Measurements from ENCODE around the gene CAMK2B.

Gene CAMK2B

DNA sequence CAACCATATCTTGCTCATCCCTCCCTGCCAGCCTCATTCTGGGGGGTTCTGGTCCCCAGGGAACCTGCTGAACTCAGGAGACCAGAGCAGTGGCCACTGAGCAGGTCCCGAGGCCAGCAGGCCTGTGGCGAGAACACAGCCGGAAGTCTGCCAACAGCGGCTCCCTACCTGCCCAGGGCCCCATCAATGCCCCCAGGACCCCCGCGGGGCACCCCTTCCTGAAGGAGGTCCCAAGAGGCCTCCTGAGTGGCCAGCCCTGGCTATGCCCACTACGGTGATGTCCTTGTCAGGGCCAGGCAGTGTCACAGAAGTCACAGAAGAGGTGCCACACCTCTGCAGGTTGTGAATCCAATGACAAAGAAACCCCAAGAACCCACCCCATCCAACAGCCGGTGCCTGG, 58.9 kb downstream of the CAMK2B start:
- Histone ChIP-seq H3K9ac (ENCODE audit: low read length) (no peak overlapping the region), H3K27me3 (ENCODE audit: control insufficient read depth in 1 of 2, insufficient read depth in 2 of 2, low read length in 2 of 2) (peaks cover 0 to 15% of the 10 kb centered on the region in 2 donors), H3K9me3 (ENCODE audit: low read length) (no peaks in the 10 kb centered on the region), H3K36me3 (ENCODE audit: insufficient read depth, low read length) (no peaks in the 10 kb centered on the region), H3K4me1 (ENCODE audit: insufficient read depth, low read length) (no peaks in the 10 kb centered on the region), H3K27ac (ENCODE audit: low read depth, low read length) (no peak overlapping the region), H3K4me3 (ENCODE audit: low read depth in 1 of 2, low read length in 2 of 2) (no peak overlapping the region)

DNA sequence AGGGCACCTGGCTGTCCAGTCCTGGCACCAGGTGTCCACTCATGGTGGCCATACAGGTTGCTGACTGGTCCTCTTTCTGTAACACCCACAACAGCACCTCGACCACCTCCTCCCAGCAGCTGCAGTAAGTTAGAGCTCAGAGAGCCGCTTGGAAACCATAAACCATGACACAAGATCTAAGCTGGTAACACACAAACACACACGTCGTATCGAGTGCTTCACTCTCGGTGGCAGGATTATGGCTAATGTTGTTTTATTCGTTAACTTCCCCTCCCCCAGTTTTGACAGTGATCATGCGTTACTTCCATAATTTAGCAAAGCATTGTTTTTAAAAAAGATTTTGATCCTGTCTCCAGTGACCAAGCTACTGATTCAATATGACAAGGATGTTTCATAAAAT, 59.7 kb downstream of the CAMK2B start:
- Histone ChIP-seq H3K9me3 (ENCODE audit: low read length) (no peaks in the 10 kb centered on the region), H3K27me3 (ENCODE audit: control insufficient read depth in 1 of 2, insufficient read depth in 2 of 2, low read length in 2 of 2) (peaks cover 0 to 15% of the 10 kb centered on the region in 2 donors), H3K9ac (ENCODE audit: low read length) (no peak overlapping the region), H3K4me3 (ENCODE audit: low read depth in 1 of 2, low read length in 2 of 2) (no peak overlapping the region), H3K36me3 (ENCODE audit: insufficient read depth, low read length) (no peaks in the 10 kb centered on the region), H3K27ac (ENCODE audit: low read depth, low read length) (no peak overlapping the region), H3K4me1 (ENCODE audit: insufficient read depth, low read length) (no peaks in the 10 kb centered on the region)

DNA sequence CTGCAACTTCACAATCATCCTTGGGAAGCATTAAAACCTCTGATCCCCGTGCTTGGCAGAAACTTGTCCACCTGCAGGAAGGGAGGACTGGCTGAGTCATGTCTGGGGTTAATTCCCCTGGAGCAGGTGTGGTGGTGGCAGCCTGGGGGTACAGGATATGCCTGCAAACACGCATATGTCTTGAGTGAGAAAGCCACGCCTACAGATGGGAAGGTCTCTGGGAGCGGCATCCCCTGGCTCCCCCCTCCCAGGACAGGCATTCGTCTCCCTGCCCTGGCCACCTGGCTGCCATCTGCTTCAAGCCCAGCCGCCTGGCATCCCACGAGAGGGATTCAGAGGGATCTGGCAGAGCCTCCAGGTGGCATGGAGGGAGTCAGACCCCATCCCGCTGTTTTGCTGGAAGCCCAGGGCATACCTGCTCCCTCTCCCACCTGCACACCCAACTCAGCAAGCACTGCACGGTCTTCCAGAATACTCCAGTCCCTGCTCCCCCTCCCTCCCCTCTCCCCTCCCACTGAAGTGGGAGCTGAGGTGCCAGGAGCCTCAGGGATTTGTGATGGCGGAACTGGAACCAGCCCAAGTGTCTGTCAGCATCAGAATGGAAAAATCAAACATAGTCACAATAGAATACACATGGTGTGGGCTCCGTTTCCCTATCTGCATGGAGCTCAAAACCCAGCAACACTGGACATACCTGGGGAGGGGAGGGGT, 61.0 kb downstream of the CAMK2B start:
- Histone ChIP-seq H3K4me3 (ENCODE audit: low read depth in 1 of 2, low read length in 2 of 2) (no peak overlapping the region), H3K9me3 (ENCODE audit: low read length) (no peaks in the 10 kb centered on the region), H3K9ac (ENCODE audit: low read length) (no peak overlapping the region), H3K27ac (ENCODE audit: low read depth, low read length) (no peak overlapping the region), H3K27me3 (ENCODE audit: control insufficient read depth in 1 of 2, insufficient read depth in 2 of 2, low read length in 2 of 2) (peaks cover 0 to 14% of the 10 kb centered on the region in 2 donors), H3K4me1 (ENCODE audit: insufficient read depth, low read length) (peaks cover under 1% of the 10 kb centered on the region), H3K36me3 (ENCODE audit: insufficient read depth, low read length) (no peaks in the 10 kb centered on the region)

DNA sequence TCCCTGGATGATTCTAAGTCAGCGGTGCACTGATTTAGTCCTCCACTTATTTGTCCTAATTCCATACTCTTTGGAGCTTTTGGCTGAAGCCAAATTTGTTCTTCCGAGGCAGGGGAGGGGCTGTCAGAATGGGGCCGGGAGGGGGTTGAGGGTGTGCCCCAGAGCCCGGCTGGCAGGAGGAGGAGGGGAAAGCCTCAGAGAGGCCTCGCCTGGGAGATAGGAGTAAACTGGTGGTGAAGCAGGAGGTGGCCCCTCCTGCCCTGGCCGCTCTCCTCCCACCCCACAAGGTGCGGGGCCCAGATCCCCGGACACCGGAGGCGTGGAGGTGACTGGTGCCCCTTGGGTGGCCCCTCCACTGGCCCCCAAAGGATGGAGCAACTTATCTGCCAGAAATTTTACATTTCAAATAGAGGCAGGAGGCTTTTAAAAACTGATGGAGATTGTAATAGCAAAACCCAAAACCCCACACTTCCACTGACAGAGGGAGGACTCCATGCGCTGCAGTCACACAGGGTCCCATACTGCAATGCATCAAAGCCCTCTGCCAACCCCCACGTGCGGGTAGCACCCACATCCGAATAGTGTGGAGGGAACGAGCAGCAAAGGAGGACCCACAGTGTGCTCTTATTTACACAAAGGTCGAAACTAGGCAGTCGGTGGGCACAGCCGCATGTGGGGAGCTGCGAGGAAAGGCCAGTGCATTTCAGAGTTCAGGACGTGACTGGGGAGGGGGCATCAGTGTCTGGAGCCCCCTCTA, 61.9 kb downstream of the CAMK2B start:
- Histone ChIP-seq H3K27me3 (ENCODE audit: control insufficient read depth in 1 of 2, insufficient read depth in 2 of 2, low read length in 2 of 2) (peaks cover 0 to 9% of the 10 kb centered on the region in 2 donors), H3K9me3 (ENCODE audit: low read length) (no peaks in the 10 kb centered on the region), H3K4me1 (ENCODE audit: insufficient read depth, low read length) (peaks cover 8% of the 10 kb centered on the region), H3K9ac (ENCODE audit: low read length) (no peak overlapping the region), H3K36me3 (ENCODE audit: insufficient read depth, low read length) (no peaks in the 10 kb centered on the region), H3K4me3 (ENCODE audit: low read depth in 1 of 2, low read length in 2 of 2) (no peak overlapping the region), H3K27ac (ENCODE audit: low read depth, low read length) (no peak overlapping the region)

DNA sequence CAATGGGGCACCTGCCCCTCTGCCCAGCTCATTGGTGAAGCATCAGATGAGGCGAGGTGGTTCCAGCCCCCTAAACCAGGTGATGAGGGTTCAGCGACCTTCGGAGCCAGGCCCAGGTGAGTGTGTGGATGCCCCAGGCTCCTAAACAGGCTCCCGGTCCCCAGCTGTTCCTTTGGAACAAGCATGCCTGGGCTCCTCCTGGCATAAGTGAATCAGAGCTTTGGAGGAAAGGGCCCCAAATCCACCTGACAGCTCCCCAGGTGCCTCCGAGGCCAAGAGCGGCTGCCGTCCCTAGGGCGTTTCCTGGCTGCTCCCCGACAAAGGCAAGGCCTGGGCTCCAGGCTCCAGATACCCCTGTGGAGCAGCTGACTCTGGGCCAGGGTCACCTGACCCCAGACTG, 63.4 kb downstream of the CAMK2B start:
- peaks cover 20% of the 10 kb centered on the region for H3K4me1 ChIP-seq (ENCODE audit: insufficient read depth, low read length)
- H3K36me3 ChIP-seq (ENCODE audit: insufficient read depth, low read length) = no peaks in the 10 kb centered on the region
- no peak overlapping the region for H3K4me3 ChIP-seq (ENCODE audit: low read depth in 1 of 2, low read length in 2 of 2)
- no peak overlapping the region for H3K9ac ChIP-seq (ENCODE audit: low read length)
- peaks cover 0 to 9% of the 10 kb centered on the region in 2 donors for H3K27me3 ChIP-seq (ENCODE audit: control insufficient read depth in 1 of 2, insufficient read depth in 2 of 2, low read length in 2 of 2)
- no peak overlapping the region for H3K27ac ChIP-seq (ENCODE audit: low read depth, low read length)
- H3K9me3 ChIP-seq (ENCODE audit: low read length) = no peaks in the 10 kb centered on the region

DNA sequence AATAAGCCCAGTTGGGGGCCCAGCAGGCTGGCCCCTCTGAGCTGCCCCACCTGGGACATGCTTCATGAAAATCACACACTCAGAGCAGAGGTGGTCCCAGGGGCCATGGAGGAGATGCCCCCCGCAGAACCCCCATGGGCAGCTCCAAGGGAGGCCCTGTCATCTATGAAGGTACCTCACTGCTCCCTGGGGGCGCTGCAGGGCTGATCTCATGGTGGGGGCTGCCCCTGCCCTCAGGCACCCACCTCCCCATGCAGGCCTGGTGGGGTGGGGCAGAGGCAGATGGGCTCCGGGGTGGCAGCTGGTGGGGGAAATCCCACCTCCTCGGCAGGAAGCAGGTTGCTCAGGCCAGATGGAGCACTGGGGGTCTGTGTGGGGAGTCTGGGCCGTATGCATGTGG, 64.2 kb downstream of the CAMK2B start:
- no peaks in the 10 kb centered on the region for H3K9me3 ChIP-seq (ENCODE audit: low read length)
- H3K36me3 ChIP-seq (ENCODE audit: insufficient read depth, low read length) = no peaks in the 10 kb centered on the region
- no peak overlapping the region for H3K27ac ChIP-seq (ENCODE audit: low read depth, low read length)
- H3K4me3 ChIP-seq (ENCODE audit: low read depth in 1 of 2, low read length in 2 of 2) = no peak overlapping the region
- H3K9ac ChIP-seq (ENCODE audit: low read length) = no peak overlapping the region
- H3K4me1 ChIP-seq (ENCODE audit: insufficient read depth, low read length) = peaks cover 20% of the 10 kb centered on the region
- H3K27me3 ChIP-seq (ENCODE audit: control insufficient read depth in 1 of 2, insufficient read depth in 2 of 2, low read length in 2 of 2) = peaks cover 0 to 9% of the 10 kb centered on the region in 2 donors

DNA sequence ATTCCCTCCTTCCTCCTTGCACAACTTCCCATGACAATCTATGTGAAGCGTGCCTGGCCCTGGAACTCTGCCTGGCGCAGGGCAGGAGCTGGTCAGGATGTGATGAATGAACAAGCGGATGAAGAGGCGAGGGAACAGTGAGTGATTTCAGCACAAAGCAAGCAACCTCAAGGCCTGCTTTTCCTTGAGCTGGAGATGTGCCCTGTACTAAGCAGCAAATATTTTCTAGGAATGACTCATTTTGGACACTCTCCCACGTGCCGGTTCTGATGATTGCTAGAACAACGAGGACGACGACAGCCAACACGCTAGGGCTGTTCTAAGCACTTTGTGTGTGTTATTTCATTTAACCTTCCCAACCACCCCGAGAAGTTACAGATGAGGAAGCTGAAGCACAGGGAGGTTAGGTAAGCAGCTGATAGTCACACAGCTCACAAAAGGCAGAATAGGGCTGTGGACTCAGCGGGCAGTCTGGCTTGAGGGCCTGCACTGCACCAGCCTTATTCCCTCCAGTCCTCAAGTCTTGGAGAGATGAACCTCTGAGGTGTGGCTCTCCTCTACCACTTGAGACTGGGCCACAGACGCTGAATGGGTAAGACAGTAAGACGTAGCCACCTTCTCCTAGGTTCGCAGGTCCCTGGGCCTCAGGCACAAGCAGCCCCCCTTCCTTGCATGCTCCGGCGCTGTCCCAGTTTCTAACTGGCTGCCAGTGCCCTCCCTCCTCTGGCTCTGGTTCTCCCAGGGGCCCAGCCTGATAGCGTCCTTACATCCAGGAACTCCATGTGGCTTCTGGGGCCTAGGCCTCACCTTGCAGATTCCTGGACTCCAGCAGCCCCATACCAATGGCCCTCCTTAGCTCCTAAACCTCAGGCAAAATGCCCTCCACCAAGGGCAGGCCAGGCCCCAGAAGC, 65.6 kb downstream of the CAMK2B start:
- H3K9me3 ChIP-seq (ENCODE audit: low read length) = no peaks in the 10 kb centered on the region
- peaks cover 0 to 5% of the 10 kb centered on the region in 2 donors for H3K27me3 ChIP-seq (ENCODE audit: control insufficient read depth in 1 of 2, insufficient read depth in 2 of 2, low read length in 2 of 2)
- H3K9ac ChIP-seq (ENCODE audit: low read length) = no peak overlapping the region
- no peaks in the 10 kb centered on the region for H3K36me3 ChIP-seq (ENCODE audit: insufficient read depth, low read length)
- peaks cover 20% of the 10 kb centered on the region for H3K4me1 ChIP-seq (ENCODE audit: insufficient read depth, low read length)
- H3K4me3 ChIP-seq (ENCODE audit: low read depth in 1 of 2, low read length in 2 of 2) = no peak overlapping the region
- H3K27ac ChIP-seq (ENCODE audit: low read depth, low read length) = no peak overlapping the region

DNA sequence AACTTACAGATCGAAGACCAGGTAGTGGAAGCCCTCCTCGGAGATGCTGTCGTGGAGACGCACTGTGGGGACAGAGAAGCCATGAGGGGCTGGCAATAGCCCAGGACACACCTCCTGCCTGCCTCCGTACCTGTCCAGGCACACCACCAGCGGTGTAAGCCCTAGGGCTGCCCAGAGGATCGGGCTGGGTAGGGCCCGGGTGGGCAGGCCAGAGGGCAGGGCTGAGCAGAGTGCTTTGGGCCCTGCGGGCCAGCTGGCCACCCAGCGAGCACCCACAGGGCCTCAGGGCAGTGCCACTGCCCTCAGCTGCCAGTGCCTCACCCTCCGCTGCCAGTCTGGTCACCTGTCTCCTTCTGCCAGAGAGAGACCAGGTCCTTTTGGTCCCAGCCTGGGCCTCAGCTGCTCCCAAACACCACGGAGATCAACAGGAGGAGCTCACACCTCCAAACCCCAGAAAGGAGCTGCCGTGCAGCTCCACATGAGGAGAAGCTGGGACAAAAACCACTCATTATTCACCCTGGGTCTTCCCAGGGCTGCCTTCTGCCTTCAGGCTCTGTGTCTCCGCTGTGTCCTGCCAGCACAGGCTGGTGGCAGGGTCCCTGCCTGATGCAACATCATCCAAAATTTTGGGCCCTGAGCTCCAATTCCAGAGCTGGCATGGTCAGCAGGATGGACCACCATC, 66.4 kb downstream of the CAMK2B start:
- no peak overlapping the region for H3K27ac ChIP-seq (ENCODE audit: low read depth, low read length)
- H3K36me3 ChIP-seq (ENCODE audit: insufficient read depth, low read length) = no peaks in the 10 kb centered on the region
- no peaks in the 10 kb centered on the region for H3K9me3 ChIP-seq (ENCODE audit: low read length)
- H3K4me3 ChIP-seq (ENCODE audit: low read depth in 1 of 2, low read length in 2 of 2) = no peak overlapping the region
- peaks cover 20% of the 10 kb centered on the region for H3K4me1 ChIP-seq (ENCODE audit: insufficient read depth, low read length)
- H3K9ac ChIP-seq (ENCODE audit: low read length) = no peak overlapping the region
- peaks cover 0 to 5% of the 10 kb centered on the region in 2 donors for H3K27me3 ChIP-seq (ENCODE audit: control insufficient read depth in 1 of 2, insufficient read depth in 2 of 2, low read length in 2 of 2)

DNA sequence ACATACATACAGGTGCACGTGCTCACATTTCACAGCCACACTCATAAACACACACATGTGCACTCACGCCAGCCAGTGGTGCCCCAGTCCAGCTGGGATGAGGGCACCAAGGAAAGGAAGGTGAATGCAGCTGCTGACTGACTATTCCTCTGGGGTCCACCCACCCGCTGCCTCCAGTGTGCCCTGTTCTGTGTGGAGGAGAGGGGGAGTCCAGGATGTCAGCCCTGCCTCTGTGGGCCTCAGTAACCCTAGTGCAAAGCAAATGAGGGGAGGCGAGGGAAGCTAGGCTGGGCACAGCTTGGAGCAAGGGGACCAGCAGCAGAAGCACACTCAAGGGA, 67.0 kb downstream of the CAMK2B start:
- Histone ChIP-seq H3K9ac (ENCODE audit: low read length) (no peak overlapping the region), H3K4me1 (ENCODE audit: insufficient read depth, low read length) (peaks cover 20% of the 10 kb centered on the region), H3K9me3 (ENCODE audit: low read length) (no peaks in the 10 kb centered on the region), H3K27me3 (ENCODE audit: control insufficient read depth in 1 of 2, insufficient read depth in 2 of 2, low read length in 2 of 2) (peaks cover 0 to 5% of the 10 kb centered on the region in 2 donors), H3K4me3 (ENCODE audit: low read depth in 1 of 2, low read length in 2 of 2) (no peak overlapping the region), H3K36me3 (ENCODE audit: insufficient read depth, low read length) (no peaks in the 10 kb centered on the region), H3K27ac (ENCODE audit: low read depth, low read length) (no peak overlapping the region)

DNA sequence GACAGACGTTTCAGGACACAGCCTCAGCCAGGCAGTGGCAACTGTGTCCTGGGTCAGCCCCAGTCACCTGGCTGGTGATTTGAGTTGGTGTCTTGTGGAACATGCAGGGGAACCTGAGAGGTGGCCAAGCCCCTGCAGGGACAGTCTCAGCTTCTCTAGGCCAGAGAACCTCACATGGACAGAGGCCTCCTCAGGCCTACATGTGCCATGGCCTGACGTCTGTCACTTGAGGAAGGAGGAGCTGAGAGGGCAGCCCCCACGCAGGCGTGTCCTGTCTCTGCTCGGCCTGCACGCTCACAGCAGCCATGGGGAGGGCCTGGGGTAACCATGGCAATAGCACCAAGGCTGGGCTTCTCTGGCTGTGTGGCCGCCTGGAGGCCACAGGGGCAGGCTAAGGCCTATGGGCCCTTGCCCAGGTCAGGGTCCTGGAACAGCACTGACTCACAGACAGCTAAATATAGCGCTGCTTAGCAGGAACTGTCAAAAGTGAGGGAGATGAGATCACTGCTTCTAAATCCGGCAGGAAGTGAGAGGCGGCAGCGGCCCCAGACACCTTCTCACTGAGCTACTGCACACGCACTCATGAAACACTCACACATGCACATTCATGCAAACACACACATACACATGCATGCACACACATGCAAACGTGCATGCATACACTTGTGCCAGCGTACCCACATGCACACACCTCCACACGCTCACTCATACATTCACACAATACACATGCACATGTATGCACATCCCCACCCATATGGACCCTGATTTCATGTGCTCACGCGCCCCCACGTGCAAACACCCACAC, 67.6 kb downstream of the CAMK2B start:
- H3K36me3 ChIP-seq (ENCODE audit: insufficient read depth, low read length) = no peaks in the 10 kb centered on the region
- no peak overlapping the region for H3K27ac ChIP-seq (ENCODE audit: low read depth, low read length)
- H3K4me3 ChIP-seq (ENCODE audit: low read depth in 1 of 2, low read length in 2 of 2) = no peak overlapping the region
- no peak overlapping the region for H3K9ac ChIP-seq (ENCODE audit: low read length)
- peaks cover 0 to under 1% of the 10 kb centered on the region in 2 donors for H3K27me3 ChIP-seq (ENCODE audit: control insufficient read depth in 1 of 2, insufficient read depth in 2 of 2, low read length in 2 of 2)
- peaks cover 20% of the 10 kb centered on the region for H3K4me1 ChIP-seq (ENCODE audit: insufficient read depth, low read length)
- H3K9me3 ChIP-seq (ENCODE audit: low read length) = no peaks in the 10 kb centered on the region
